ENCODE data around the gene ZNF22. TPM values are rescaled to one million over a fixed set of nuclear protein-coding genes. Genes with fewer than 3 reads are reported as not detected.
A peak's percentile ranks its signal among the peaks of the same experiment; 100 is the strongest.

The ZNF22 gene
- total and polyA plus RNA-seq, 9 donors = 19.4 to 38.0 (median 27.4) TPM

GRCh38 chr10:44975431-44976331 lies 25.0 kb upstream of the ZNF22 start:
- Histone ChIP-seq H3K36me3 (no peaks in the 10 kb centered on the region), H3K27ac (peak overlapping the region; percentile 73 to 84), H3K27me3 (no peaks in the 10 kb centered on the region), H3K9me3 (peaks cover 0 to 7% of the 10 kb centered on the region in 2 donors), H3K4me3 (peak overlapping the region; percentile 69), H3K4me1 (ENCODE audit: insufficient read depth) (peaks cover 29% of the 10 kb centered on the region)
- TF ChIP-seq POLR2A (IDR thresholded peaks at IDR 0.05) (no peak), EP300 (IDR thresholded peaks at IDR 0.05) (no peak), CTCF (IDR thresholded peaks at IDR 0.05) (no peak)
- WGBS, 3 donors = 25 to 34% (median 34%) methylated on average over 10 of the region's 10 CpGs
- peak; percentile 54 to 77 (median 65) for DNase-seq
- intact Hi-C loops (cut with DNase I) = loop anchor here in 1 of 4 donors (2.0 kb wide), 1 partner anchor 21 kb away; no protein-coding TSS in a partner anchor

- H3K4me1 ChIP-seq (ENCODE audit: insufficient read depth) = peaks cover 34% of the 10 kb centered on the region
- intact Hi-C loops (cut with DNase I) = no loop called here
- H3K27ac ChIP-seq = peak overlapping the region; percentile 37 to 84
- peak in 3 of 5 donors; percentile 29 to 40 (median 36) for DNase-seq
- TF ChIP-seq CTCF (IDR thresholded peaks at IDR 0.05) (no peak), EP300 (IDR thresholded peaks at IDR 0.05) (no peak), POLR2A (IDR thresholded peaks at IDR 0.05) (peak; percentile 19)
- H3K36me3 ChIP-seq = no peaks in the 10 kb centered on the region
- whole genome bisulfite sequencing, 3 donors = 78 to 86% (median 79%) methylated on average over 9 of the region's 9 CpGs
- H3K9me3 ChIP-seq = peaks cover 0 to 7% of the 10 kb centered on the region in 2 donors
- H3K27me3 ChIP-seq = no peaks in the 10 kb centered on the region
- peak overlapping the region; percentile 69 for H3K4me3 ChIP-seq
These were observed 24.1 kb upstream of the ZNF22 start for GRCh38 chr10:44976352-44977198.

GRCh38 chr10:44977287-44978212 lies 23.2 kb upstream of the ZNF22 start:
- Histone ChIP-seq H3K36me3 (no peaks in the 10 kb centered on the region), H3K4me1 (ENCODE audit: insufficient read depth) (peaks cover 39% of the 10 kb centered on the region), H3K4me3 (peak overlapping the region; percentile 69), H3K9me3 (peaks cover 0 to 7% of the 10 kb centered on the region in 2 donors), H3K27ac (peak overlapping the region; percentile 37 to 84), H3K27me3 (no peaks in the 10 kb centered on the region)
- peak in 4 of 5 donors; percentile 56 to 67 (median 64) for DNase-seq
- WGBS, 3 donors = 65 to 70% (median 69%) methylated on average over 25 of the region's 25 CpGs
- TF ChIP-seq CTCF (IDR thresholded peaks at IDR 0.05) (peak in 1 of 3 donors; percentile 7), EP300 (IDR thresholded peaks at IDR 0.05) (no peak), POLR2A (IDR thresholded peaks at IDR 0.05) (peak; percentile 9)
- intact Hi-C loops (cut with DNase I) = no loop called here
